ENCODE data around the gene APLP2.

Gene APLP2

DNA sequence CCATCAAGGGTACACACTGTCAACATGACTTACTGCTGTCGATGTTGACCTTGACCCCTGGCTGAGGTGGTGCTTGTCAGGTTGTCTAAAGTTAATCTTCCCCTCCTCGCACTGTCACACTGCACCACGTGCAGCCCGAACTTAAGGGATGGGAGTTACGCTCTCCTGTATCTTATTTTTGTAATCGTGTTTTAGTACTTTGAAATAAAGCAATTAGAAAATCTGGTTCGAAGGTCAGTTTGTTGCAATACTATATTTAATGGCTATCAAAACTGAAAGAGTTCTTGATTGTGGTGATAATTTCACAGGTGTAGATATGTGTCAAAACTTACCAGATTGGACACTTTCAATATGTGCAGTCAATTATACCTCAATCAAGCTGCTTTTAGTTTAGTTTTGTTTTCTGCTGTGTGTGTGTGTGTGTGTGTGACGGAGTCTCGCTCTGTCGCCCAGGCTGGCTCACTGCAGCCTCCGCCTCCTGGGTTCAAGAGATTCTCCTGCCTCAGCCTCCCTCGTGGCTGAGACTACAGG is 79.2 kb downstream of the APLP2 start:
- TF ChIP-seq Cebpa-rat (IDR thresholded peaks at IDR 0.05) = no peak
- H3K4me3 ChIP-seq = no peak overlapping the region
- no peak overlapping the region for H3K4me2 ChIP-seq
- H3K4me1 ChIP-seq = peaks cover 18 to 58% (median 37%) of the 10 kb centered on the region in 10 experiments
- H3K9ac ChIP-seq = no peak overlapping the region
- H4K20me1 ChIP-seq = peaks cover 0 to 55% (median 5%) of the 10 kb centered on the region in 11 experiments; a peak in 9 of 22 replicates
- no peaks in the 10 kb centered on the region for H3K9me3 ChIP-seq (replicated peaks in 1 of 11)
- no peak overlapping the region for H3K27ac ChIP-seq
- peaks cover 18 to 62% (median 37%) of the 10 kb centered on the region in 11 experiments; a peak in 21 of 22 replicates for H3K36me3 ChIP-seq
- no peaks in the 10 kb centered on the region for H3K27me3 ChIP-seq

- Histone ChIP-seq H3K4me2 (no peak overlapping the region), H4K20me1 (peaks cover 0 to 36% (median 5%) of the 10 kb centered on the region in 11 experiments; a peak in 8 of 22 replicates), H3K9ac (no peak overlapping the region), H3K9me3 (replicated peaks in 1 of 11) (no peaks in the 10 kb centered on the region), H3K4me3 (no peak overlapping the region), H3K27me3 (no peaks in the 10 kb centered on the region), H3K36me3 (peaks cover 0 to 42% (median 18%) of the 10 kb centered on the region in 11 experiments; a peak in 16 of 22 replicates), H3K27ac (no peak overlapping the region), H3K4me1 (peaks cover 20 to 54% (median 32%) of the 10 kb centered on the region in 10 experiments)
- no peak for TF ChIP-seq Cebpa-rat (IDR thresholded peaks at IDR 0.05)
These were observed 81.1 kb downstream of the APLP2 start for GRCh38 chr11:130150790-130151189.

DNA sequence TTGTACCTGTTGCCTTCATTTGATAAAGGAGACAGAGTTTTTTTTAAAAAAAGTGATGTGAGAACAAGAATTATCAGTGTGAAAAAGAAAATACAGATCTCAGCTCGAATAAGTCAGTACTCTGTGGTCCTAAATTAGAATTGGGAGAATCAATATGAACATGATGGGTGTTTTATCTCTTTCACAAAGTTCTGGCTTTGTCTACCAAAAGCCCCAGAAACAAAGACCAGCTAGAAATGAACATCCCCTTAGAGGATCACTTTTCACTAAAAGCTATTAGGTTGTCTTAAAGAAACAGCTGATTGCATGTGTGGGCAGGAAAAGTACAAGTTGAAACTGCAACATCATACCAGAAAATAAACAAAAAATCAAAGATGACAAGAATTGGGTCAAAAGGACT is 81.5 kb downstream of the APLP2 start:
- H3K4me2 ChIP-seq = no peak overlapping the region
- no peaks in the 10 kb centered on the region for H3K27me3 ChIP-seq
- TF ChIP-seq Cebpa-rat (IDR thresholded peaks at IDR 0.05) = no peak
- peaks cover 0 to 38% (median 18%) of the 10 kb centered on the region in 11 experiments; a peak in 15 of 22 replicates for H3K36me3 ChIP-seq
- no peak overlapping the region for H3K27ac ChIP-seq
- H3K4me1 ChIP-seq = peaks cover 16 to 54% (median 28%) of the 10 kb centered on the region in 10 experiments
- no peak overlapping the region for H3K9ac ChIP-seq
- no peak overlapping the region for H3K4me3 ChIP-seq
- H3K9me3 ChIP-seq (replicated peaks in 1 of 11) = no peaks in the 10 kb centered on the region
- peaks cover 0 to 32% (median 4%) of the 10 kb centered on the region in 11 experiments; a peak in 8 of 22 replicates for H4K20me1 ChIP-seq

DNA sequence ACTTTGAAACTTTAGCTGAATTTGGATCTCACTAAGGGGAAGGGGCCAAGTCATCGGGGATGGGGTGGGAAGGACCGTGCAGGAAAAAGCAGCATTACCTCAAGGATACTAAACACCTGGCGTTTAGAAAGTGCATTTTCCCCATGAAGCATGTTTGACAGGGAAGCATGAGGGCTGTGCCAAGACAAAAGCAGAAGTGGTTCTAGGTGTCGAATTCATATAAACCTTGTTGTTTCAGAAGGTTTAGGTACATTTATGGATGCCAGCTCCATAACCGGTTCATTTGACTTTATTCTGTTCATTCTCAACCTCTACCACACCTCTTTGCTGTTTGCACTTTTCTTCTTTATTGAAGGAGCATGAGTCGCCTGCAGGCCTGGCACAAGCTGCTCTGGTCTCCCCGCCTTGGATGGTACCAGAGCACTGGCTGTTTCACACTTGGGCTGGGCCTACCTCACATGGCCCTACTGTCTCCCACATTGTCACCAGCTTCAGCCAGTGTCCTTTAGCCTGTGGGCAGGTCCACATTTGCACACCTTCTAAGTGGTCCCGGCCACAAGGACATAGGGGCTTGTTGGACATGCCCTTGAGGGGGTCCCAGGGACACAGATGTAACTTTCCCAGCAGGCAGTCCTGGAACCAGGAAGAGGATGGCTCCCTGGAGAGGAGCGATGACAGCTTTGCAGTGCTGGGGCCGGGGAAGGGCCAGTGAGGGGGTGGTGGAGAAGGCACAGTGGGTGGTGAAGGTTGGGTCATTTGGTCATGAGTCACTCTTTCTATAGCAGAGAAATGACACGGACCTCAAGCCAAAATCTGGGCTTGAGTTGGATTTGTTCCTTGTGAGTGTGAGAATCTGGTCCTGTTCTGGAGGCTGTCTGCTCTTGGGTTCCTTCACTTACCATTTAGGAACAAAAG is 86.7 kb downstream of the APLP2 start:
- Histone ChIP-seq H3K36me3 (no peaks in the 10 kb centered on the region), H3K9ac (no peak overlapping the region), H3K4me3 (no peak overlapping the region), H4K20me1 (no peaks in the 10 kb centered on the region; a peak in 2 of 22 replicates), H3K4me1 (peaks cover 4 to 54% (median 31%) of the 10 kb centered on the region in 10 experiments; a peak in 18 of 20 replicates), H3K9me3 (replicated peaks in 1 of 11) (peaks cover 0 to 12% (median 0%) of the 10 kb centered on the region in 11 experiments; a peak in 8 of 22 replicates), H3K27ac (no peak overlapping the region), H3K27me3 (peaks cover 33 to 46% (median 39%) of the 10 kb centered on the region in 11 experiments), H3K4me2 (peak overlapping the region in 5 of 11 experiments; percentile 11 to 75 (median 66); a peak in 9 of 22 replicates)
- TF ChIP-seq Cebpa-rat (IDR thresholded peaks at IDR 0.05) = no peak

DNA sequence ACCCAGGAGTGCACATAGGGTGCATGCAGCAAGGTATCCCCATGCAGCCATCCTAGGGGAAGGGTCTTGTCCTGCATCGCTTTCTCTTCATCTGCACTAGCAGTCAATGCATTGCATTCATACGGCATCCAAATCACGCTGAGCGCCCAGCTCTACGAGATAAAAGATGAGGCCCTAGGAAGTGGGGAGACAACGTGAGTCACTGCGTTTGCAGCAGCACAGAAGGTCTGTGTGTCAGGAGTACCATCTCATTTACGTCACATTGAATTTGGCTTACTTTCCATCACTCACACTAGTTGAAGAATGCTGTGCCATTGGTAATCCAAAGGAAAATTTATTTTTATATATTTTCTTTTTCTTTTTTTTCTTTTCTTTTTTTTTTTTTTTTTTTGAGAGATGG is 87.4 kb downstream of the APLP2 start:
- no peak overlapping the region for H3K9ac ChIP-seq
- H3K4me1 ChIP-seq = peaks cover 4 to 61% (median 39%) of the 10 kb centered on the region in 10 experiments; a peak in 18 of 20 replicates
- H4K20me1 ChIP-seq = no peaks in the 10 kb centered on the region; a peak in 2 of 22 replicates
- H3K36me3 ChIP-seq = no peaks in the 10 kb centered on the region
- no peak for TF ChIP-seq Cebpa-rat (IDR thresholded peaks at IDR 0.05)
- H3K4me2 ChIP-seq = peak overlapping the region in 5 of 11 experiments; percentile 11 to 75 (median 66); a peak in 9 of 22 replicates
- no peak overlapping the region for H3K27ac ChIP-seq
- peaks cover 40 to 53% (median 47%) of the 10 kb centered on the region in 11 experiments for H3K27me3 ChIP-seq
- H3K9me3 ChIP-seq (replicated peaks in 1 of 11) = peaks cover 0 to 12% (median 0%) of the 10 kb centered on the region in 11 experiments; a peak in 8 of 22 replicates
- H3K4me3 ChIP-seq = no peak overlapping the region

DNA sequence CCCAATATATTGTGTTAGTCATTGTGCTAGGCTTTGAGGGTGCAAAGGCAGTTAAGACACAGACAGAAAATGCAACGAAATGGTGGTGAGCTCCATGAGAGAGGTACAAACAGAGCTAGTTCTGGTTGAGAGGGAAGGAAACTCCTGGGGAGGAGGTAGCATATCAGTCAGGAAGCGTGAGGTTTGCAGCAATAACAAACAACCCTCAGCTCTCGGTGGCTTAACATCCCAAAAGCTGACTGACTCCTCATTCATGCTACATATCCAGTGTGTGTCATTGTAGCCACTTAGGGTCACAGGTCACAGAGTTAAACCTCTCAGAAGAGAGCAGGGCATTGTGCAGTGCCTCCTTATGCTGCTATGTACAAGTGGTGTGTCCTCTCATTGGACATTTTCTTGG is 88.1 kb downstream of the APLP2 start:
- H3K4me2 ChIP-seq = peak overlapping the region in 1 of 11 experiments; percentile 4; a peak in 1 of 22 replicates
- peaks cover 42 to 58% (median 51%) of the 10 kb centered on the region in 11 experiments for H3K27me3 ChIP-seq
- peaks cover 6 to 69% (median 46%) of the 10 kb centered on the region in 10 experiments; a peak in 19 of 20 replicates for H3K4me1 ChIP-seq
- no peak for TF ChIP-seq Cebpa-rat (IDR thresholded peaks at IDR 0.05)
- H3K9me3 ChIP-seq (replicated peaks in 1 of 11) = peaks cover 0 to 12% (median 0%) of the 10 kb centered on the region in 11 experiments; a peak in 8 of 22 replicates
- H3K27ac ChIP-seq = no peak overlapping the region
- no peaks in the 10 kb centered on the region for H3K36me3 ChIP-seq
- no peaks in the 10 kb centered on the region; a peak in 2 of 22 replicates for H4K20me1 ChIP-seq
- H3K9ac ChIP-seq = no peak overlapping the region
- H3K4me3 ChIP-seq = no peak overlapping the region

DNA sequence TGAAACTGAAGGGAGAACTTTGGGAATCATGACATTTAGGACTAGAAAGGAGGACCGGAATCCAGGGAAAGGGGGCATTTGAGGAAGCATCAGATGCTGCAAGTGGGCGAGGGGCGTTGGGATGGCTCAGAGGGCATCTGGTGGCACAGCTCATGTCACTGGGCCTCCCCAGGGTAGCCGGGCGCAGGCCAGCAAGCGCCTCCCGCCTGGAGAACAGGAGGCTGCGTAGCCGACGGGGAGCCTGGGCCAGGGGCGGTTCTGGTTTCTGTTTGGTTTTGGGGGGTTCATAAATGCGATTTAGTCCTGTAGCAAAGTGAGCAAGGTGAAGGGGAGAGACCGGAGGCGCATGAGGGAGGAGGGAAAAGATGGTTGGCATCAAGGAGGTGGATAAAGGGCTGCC is 89.4 kb downstream of the APLP2 start:
- peaks cover 19 to 82% (median 57%) of the 10 kb centered on the region in 10 experiments for H3K4me1 ChIP-seq
- peaks cover 0 to 12% (median 0%) of the 10 kb centered on the region in 11 experiments; a peak in 8 of 22 replicates for H3K9me3 ChIP-seq (replicated peaks in 1 of 11)
- peak overlapping the region in 4 of 11 experiments; percentile 79 to 93 (median 86); a peak in 6 of 22 replicates for H3K4me2 ChIP-seq
- no peak overlapping the region for H3K27ac ChIP-seq
- H4K20me1 ChIP-seq = no peaks in the 10 kb centered on the region; a peak in 2 of 22 replicates
- H3K4me3 ChIP-seq = peak overlapping the region in 1 of 10 experiments; percentile 62; a peak in 1 of 20 replicates
- peaks cover 42 to 58% (median 51%) of the 10 kb centered on the region in 11 experiments for H3K27me3 ChIP-seq
- no peaks in the 10 kb centered on the region for H3K36me3 ChIP-seq
- H3K9ac ChIP-seq = no peak overlapping the region
- TF ChIP-seq Cebpa-rat (IDR thresholded peaks at IDR 0.05) = no peak

GRCh38 chr11:130159657-130160497 is 90.2 kb downstream of the APLP2 start, which contains the start of gene ST14:
Gene ST14, plus strand, starts transcription at chr11:130159782. Its CDS starts 198 bp downstream, at chr11:130159980.
- H3K9ac ChIP-seq = peak within 1 kb of the TSS in 6 of 11 experiments; percentile 21 to 55 (median 44); a peak in 9 of 22 replicates
- TF ChIP-seq Cebpa-rat (IDR thresholded peaks at IDR 0.05) = no peak
- peak within 1 kb of the TSS in 7 of 10 experiments; percentile 25 to 62 (median 41); a peak in 13 of 20 replicates for H3K4me3 ChIP-seq
- peak within 1 kb of the TSS in 5 of 11 experiments; percentile 20 to 87 (median 52); a peak in 7 of 22 replicates for H3K27ac ChIP-seq
- H3K4me1 ChIP-seq = peaks cover 19 to 82% (median 57%) of the 10 kb centered on the region in 10 experiments
- H3K27me3 ChIP-seq = peaks cover 42 to 58% (median 51%) of the 10 kb centered on the region in 11 experiments
- no peaks in the 10 kb centered on the region for H3K36me3 ChIP-seq
- peaks cover 0 to 12% (median 0%) of the 10 kb centered on the region in 11 experiments; a peak in 8 of 22 replicates for H3K9me3 ChIP-seq (replicated peaks in 1 of 11)
- no peaks in the 10 kb centered on the region; a peak in 2 of 22 replicates for H4K20me1 ChIP-seq
- peak within 1 kb of the TSS; percentile 10 to 93 (median 85); a peak in 20 of 22 replicates for H3K4me2 ChIP-seq

Data from BLaER1 treated with 17β-estradiol and CSF1 and Interleukin-3, amounts not matched to agents 10 nM and 100 nM (cell line).